HG02571 (cell line): ENCODE data around the gene SH2D1B.

ENCODE experiments used
- ATAC-seq: cut with Tn5 transposase; IDR thresholded peaks from one replicate; pipeline ENCODE4 v1.9.1; 2021; ENCODE audit warnings: mild to moderate bottlenecking, moderate library complexity; ENCODE audit not compliant: unreplicated experiment

Gene SH2D1B

GRCh38 chr1:162383516-162383915 is 28.4 kb downstream of the SH2D1B start:
- no peak for ATAC-seq

GRCh38 chr1:162383091-162383490 is 28.8 kb downstream of the SH2D1B start:
- ATAC-seq: no peak

GRCh38 chr1:162381941-162382750 is 29.8 kb downstream of the SH2D1B start:
- ATAC-seq: no peak

- no peak for ATAC-seq
Observed at GRCh38 chr1:162381383-162381782, 30.6 kb downstream of the SH2D1B start, which contains the start of gene C1orf226. TSS of gene C1orf226 (plus strand) at chr1:162381728. CDS start at chr1:162381902, 174 bp downstream.

GRCh38 chr1:162380061-162380846 is 31.7 kb downstream of the SH2D1B start:
- ATAC-seq: no peak

GRCh38 chr1:162376691-162377090 is 35.2 kb downstream of the SH2D1B start, which contains the start of gene SPATA46:
TSS of gene SPATA46 (minus strand) at chr1:162376854. CDS start at chr1:162376790, 64 bp downstream.
- ATAC-seq: no peak

- ATAC-seq: no peak
Observed at GRCh38 chr1:162375463-162375862, 36.5 kb downstream of the SH2D1B start.

GRCh38 chr1:162374406-162374805 is 37.5 kb downstream of the SH2D1B start:
- no peak for ATAC-seq

GRCh38 chr1:162373541-162374260 is 38.2 kb downstream of the SH2D1B start:
- ATAC-seq: no peak

- no peak for ATAC-seq
Observed at GRCh38 chr1:162373072-162373427, 38.9 kb downstream of the SH2D1B start.

- ATAC-seq: no peak
Observed at GRCh38 chr1:162372159-162373071, 39.5 kb downstream of the SH2D1B start.

GRCh38 chr1:162371611-162372010 is 40.3 kb downstream of the SH2D1B start:
- ATAC-seq: no peak

- ATAC-seq: no peak
Observed at GRCh38 chr1:162370721-162371120, 41.2 kb downstream of the SH2D1B start.

- no peak for ATAC-seq
Observed at GRCh38 chr1:162370161-162370560, 41.8 kb downstream of the SH2D1B start.

GRCh38 chr1:162369571-162369970 is 42.4 kb downstream of the SH2D1B start:
- no peak for ATAC-seq

- ATAC-seq: no peak
Observed at GRCh38 chr1:162368451-162368850, 43.5 kb downstream of the SH2D1B start.

GRCh38 chr1:162367772-162368171 is 44.2 kb downstream of the SH2D1B start:
- no peak for ATAC-seq

- ATAC-seq: no peak
Observed at GRCh38 chr1:162367073-162367472, 44.9 kb downstream of the SH2D1B start.

- ATAC-seq: no peak
Observed at GRCh38 chr1:162366671-162367070, 45.3 kb downstream of the SH2D1B start.

GRCh38 chr1:162366149-162366548 is 45.8 kb downstream of the SH2D1B start:
- no peak for ATAC-seq
